WTC11 (cell line): Measurements from ENCODE around the gene SHC2. TPM values are rescaled to one million over a fixed set of nuclear protein-coding genes. Genes with fewer than 3 reads are reported as not detected.

Experiments
- ATAC-seq: fragments of 200-7000 bp; cut with Tn5 transposase; 2 replicates; pipeline ENCODE4 v1.10.0; 2021; ENCODE audit warnings: mild to moderate bottlenecking, moderate library complexity
- CTCF ChIA-PET: fragments of 300-600 bp; sonication (Branson Sonifier 250); formaldehyde crosslinking; loops from one replicate; lab custom pipeline; 2021; ENCODE audit warnings: antibody characterized with exemption; lab: Charles Lee
- POLR2A ChIA-PET: fragments of 350-600 bp; sonication (Branson Sonifier 250); formaldehyde crosslinking; loops from one replicate; lab custom pipeline; 2021; ENCODE audit warnings: antibody characterized with exemption; lab: Charles Lee
- DNase-seq: peaks from one replicate; pipeline ENCODE4 v3.0.0; 2021; ENCODE audit warnings: low spot score
- H3K27ac Mint-ChIP-seq: 2 replicates; pipeline ENCODE4 v1.8.0; 2021; ENCODE audit warnings: mixed read lengths
- H3K27me3 Mint-ChIP-seq: 2 replicates; pipeline ENCODE4 v1.8.0; 2021; ENCODE audit warnings: low read depth, mild to moderate bottlenecking, moderate library complexity, mixed read lengths
- H3K36me3 Mint-ChIP-seq: 2 replicates; pipeline ENCODE4 v1.8.0; 2021; ENCODE audit warnings: mixed read lengths
- H3K4me1 Mint-ChIP-seq: 2 replicates; pipeline ENCODE4 v1.8.0; 2022; ENCODE audit warnings: mixed read lengths
- H3K4me3 Mint-ChIP-seq: 2 replicates; pipeline ENCODE4 v1.8.0; 2021; ENCODE audit warnings: mild to moderate bottlenecking, moderate library complexity, mixed read lengths
- H3K9me3 Mint-ChIP-seq: 2 replicates; pipeline ENCODE4 v1.8.0; 2021; ENCODE audit warnings: mixed read lengths
- ELF4 ChIP-seq: sonication (generic); formaldehyde crosslinking; IDR thresholded peaks from 2 replicates; pipeline ENCODE4 v1.8.1; 2022; ENCODE audit warnings: low read depth, mild to moderate bottlenecking, moderate library complexity, missing genetic modification reagents
- GTF2I ChIP-seq: fragments of 250-450 bp; sonication (Bioruptor Pico); conservative IDR thresholded peaks from 2 replicates; pipeline ENCODE4 v1.4.0; 2021; ENCODE audit warnings: mild to moderate bottlenecking
- PRRX2 ChIP-seq: fragments of 250-450 bp; sonication (Bioruptor Pico); IDR thresholded peaks from 2 replicates; pipeline ENCODE4 v1.8.0; 2021; ENCODE audit warnings: mild to moderate bottlenecking
- TEAD4 ChIP-seq: sonication (generic); formaldehyde crosslinking; IDR thresholded peaks from 2 replicates; pipeline ENCODE4 v1.8.0; 2022; ENCODE audit warnings: mild to moderate bottlenecking, missing genetic modification reagents
- ZNF532 ChIP-seq: fragments of 250-450 bp; sonication (Bioruptor Pico); IDR thresholded peaks from 2 replicates; pipeline ENCODE4 v1.9.0; 2021; ENCODE audit warnings: mild to moderate bottlenecking, borderline replicate concordance
- total RNA-seq: library from RNA; stranded (reverse); gene quantifications from 3 replicates; pipeline ENCODE4 v1.2.3, GENCODE V29; 2021
- TF ChIP-seq, protein P1 (sequence below): sonication (generic); formaldehyde crosslinking; IDR thresholded peaks from 2 replicates; pipeline ENCODE4 v1.8.1; 2022; ENCODE audit warnings: missing genetic modification reagents, borderline replicate concordance
- TF ChIP-seq, protein P2 (sequence below): fragments of 200-600 bp; IDR thresholded peaks from 2 replicates; pipeline ENCODE4 v1.8.0; 2022; ENCODE audit warnings: antibody characterized with exemption
- TF ChIP-seq, protein P3 (sequence below): sonication (generic); formaldehyde crosslinking; IDR thresholded peaks from 2 replicates; pipeline ENCODE4 v1.8.1; 2022; ENCODE audit warnings: low read depth, mild to moderate bottlenecking, moderate library complexity, missing genetic modification reagents, borderline replicate concordance
- TF ChIP-seq, protein P4 (sequence below): sonication (generic); formaldehyde crosslinking; IDR thresholded peaks from 2 replicates; pipeline ENCODE4 v1.8.1; 2023; ENCODE audit warnings: mild to moderate bottlenecking, moderate library complexity, missing genetic modification reagents
- TF ChIP-seq, protein P5 (sequence below): sonication (generic); formaldehyde crosslinking; IDR thresholded peaks from 2 replicates; pipeline ENCODE4 v1.8.0; 2023; ENCODE audit warnings: missing genetic modification reagents, mild to moderate bottlenecking, borderline replicate concordance

SHC2 gene
- total RNA-seq, 1 experiment from 2014 or later = 8.4 TPM

- CTCF ChIA-PET = interaction anchor here (1.0 to 3.6 kb wide), 4 partner anchors 13 to 109 kb away, joined by 3 to 46 read pairs (median 22); no protein-coding TSS in a partner anchor
- no peak for ATAC-seq
- Mint-ChIP-seq H3K27me3 (peaks cover 23% of the 10 kb centered on the region), H3K4me1 (peaks cover 15% of the 10 kb centered on the region), H3K4me3 (no peak overlapping the region), H3K36me3 (no peaks in the 10 kb centered on the region), H3K9me3 (peaks cover 3% of the 10 kb centered on the region), H3K27ac (no peak overlapping the region)
- DNase-seq = no peak
- TF ChIP-seq ZNF532 (no peak), ELF4 (no peak), PRRX2 (no peak), TEAD4 (no peak), GTF2I (CRISPR knock-in tag) (no peak)
- TF ChIP-seq, protein P1, sequence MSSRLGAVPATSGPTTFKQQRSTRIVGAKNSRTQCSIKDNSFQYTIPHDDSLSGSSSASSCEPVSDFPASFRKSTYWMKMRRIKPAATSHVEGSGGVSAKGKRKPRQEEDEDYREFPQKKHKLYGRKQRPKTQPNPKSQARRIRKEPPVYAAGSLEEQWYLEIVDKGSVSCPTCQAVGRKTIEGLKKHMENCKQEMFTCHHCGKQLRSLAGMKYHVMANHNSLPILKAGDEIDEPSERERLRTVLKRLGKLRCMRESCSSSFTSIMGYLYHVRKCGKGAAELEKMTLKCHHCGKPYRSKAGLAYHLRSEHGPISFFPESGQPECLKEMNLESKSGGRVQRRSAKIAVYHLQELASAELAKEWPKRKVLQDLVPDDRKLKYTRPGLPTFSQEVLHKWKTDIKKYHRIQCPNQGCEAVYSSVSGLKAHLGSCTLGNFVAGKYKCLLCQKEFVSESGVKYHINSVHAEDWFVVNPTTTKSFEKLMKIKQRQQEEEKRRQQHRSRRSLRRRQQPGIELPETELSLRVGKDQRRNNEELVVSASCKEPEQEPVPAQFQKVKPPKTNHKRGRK = no peak
- TF ChIP-seq, protein P2, sequence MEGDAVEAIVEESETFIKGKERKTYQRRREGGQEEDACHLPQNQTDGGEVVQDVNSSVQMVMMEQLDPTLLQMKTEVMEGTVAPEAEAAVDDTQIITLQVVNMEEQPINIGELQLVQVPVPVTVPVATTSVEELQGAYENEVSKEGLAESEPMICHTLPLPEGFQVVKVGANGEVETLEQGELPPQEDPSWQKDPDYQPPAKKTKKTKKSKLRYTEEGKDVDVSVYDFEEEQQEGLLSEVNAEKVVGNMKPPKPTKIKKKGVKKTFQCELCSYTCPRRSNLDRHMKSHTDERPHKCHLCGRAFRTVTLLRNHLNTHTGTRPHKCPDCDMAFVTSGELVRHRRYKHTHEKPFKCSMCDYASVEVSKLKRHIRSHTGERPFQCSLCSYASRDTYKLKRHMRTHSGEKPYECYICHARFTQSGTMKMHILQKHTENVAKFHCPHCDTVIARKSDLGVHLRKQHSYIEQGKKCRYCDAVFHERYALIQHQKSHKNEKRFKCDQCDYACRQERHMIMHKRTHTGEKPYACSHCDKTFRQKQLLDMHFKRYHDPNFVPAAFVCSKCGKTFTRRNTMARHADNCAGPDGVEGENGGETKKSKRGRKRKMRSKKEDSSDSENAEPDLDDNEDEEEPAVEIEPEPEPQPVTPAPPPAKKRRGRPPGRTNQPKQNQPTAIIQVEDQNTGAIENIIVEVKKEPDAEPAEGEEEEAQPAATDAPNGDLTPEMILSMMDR = no peak
- TF ChIP-seq, protein P3, sequence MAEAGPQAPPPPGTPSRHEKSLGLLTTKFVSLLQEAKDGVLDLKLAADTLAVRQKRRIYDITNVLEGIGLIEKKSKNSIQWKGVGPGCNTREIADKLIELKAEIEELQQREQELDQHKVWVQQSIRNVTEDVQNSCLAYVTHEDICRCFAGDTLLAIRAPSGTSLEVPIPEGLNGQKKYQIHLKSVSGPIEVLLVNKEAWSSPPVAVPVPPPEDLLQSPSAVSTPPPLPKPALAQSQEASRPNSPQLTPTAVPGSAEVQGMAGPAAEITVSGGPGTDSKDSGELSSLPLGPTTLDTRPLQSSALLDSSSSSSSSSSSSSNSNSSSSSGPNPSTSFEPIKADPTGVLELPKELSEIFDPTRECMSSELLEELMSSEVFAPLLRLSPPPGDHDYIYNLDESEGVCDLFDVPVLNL (CRISPR knock-in tag) = no peak
- TF ChIP-seq, protein P4, sequence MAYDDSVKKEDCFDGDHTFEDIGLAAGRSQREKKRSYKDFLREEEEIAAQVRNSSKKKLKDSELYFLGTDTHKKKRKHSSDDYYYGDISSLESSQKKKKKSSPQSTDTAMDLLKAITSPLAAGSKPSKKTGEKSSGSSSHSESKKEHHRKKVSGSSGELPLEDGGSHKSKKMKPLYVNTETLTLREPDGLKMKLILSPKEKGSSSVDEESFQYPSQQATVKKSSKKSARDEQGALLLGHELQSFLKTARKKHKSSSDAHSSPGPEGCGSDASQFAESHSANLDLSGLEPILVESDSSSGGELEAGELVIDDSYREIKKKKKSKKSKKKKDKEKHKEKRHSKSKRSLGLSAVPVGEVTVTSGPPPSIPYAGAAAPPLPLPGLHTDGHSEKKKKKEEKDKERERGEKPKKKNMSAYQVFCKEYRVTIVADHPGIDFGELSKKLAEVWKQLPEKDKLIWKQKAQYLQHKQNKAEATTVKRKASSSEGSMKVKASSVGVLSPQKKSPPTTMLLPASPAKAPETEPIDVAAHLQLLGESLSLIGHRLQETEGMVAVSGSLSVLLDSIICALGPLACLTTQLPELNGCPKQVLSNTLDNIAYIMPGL (CRISPR knock-in tag) = no peak
- POLR2A ChIA-PET = no interaction called here
Measured at GRCh38 chr19:493391-494170, 32.7 kb upstream of the SHC2 start.

GRCh38 chr19:492091-492531 lies 31.3 kb upstream of the SHC2 start:
- Mint-ChIP-seq H3K9me3 (peaks cover 3% of the 10 kb centered on the region), H3K4me1 (peaks cover 18% of the 10 kb centered on the region), H3K36me3 (no peaks in the 10 kb centered on the region), H3K27me3 (peaks cover 16% of the 10 kb centered on the region), H3K27ac (no peak overlapping the region), H3K4me3 (no peak overlapping the region)
- TF ChIP-seq, protein P5, sequence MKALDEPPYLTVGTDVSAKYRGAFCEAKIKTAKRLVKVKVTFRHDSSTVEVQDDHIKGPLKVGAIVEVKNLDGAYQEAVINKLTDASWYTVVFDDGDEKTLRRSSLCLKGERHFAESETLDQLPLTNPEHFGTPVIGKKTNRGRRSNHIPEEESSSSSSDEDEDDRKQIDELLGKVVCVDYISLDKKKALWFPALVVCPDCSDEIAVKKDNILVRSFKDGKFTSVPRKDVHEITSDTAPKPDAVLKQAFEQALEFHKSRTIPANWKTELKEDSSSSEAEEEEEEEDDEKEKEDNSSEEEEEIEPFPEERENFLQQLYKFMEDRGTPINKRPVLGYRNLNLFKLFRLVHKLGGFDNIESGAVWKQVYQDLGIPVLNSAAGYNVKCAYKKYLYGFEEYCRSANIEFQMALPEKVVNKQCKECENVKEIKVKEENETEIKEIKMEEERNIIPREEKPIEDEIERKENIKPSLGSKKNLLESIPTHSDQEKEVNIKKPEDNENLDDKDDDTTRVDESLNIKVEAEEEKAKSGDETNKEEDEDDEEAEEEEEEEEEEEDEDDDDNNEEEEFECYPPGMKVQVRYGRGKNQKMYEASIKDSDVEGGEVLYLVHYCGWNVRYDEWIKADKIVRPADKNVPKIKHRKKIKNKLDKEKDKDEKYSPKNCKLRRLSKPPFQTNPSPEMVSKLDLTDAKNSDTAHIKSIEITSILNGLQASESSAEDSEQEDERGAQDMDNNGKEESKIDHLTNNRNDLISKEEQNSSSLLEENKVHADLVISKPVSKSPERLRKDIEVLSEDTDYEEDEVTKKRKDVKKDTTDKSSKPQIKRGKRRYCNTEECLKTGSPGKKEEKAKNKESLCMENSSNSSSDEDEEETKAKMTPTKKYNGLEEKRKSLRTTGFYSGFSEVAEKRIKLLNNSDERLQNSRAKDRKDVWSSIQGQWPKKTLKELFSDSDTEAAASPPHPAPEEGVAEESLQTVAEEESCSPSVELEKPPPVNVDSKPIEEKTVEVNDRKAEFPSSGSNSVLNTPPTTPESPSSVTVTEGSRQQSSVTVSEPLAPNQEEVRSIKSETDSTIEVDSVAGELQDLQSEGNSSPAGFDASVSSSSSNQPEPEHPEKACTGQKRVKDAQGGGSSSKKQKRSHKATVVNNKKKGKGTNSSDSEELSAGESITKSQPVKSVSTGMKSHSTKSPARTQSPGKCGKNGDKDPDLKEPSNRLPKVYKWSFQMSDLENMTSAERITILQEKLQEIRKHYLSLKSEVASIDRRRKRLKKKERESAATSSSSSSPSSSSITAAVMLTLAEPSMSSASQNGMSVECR (CRISPR knock-in tag) = no peak
- no peak for TF ChIP-seq ELF4
- TF ChIP-seq, protein P3 (CRISPR knock-in tag) = no peak
- POLR2A ChIA-PET = interaction anchor here (0.7 to 1.3 kb wide), 2 partner anchors 14 to 283 kb away, joined by 7 to 10 read pairs; no protein-coding TSS in a partner anchor
- peak; percentile 36 for DNase-seq
- CTCF ChIA-PET = interaction anchor here (1.5 to 2.3 kb wide), 2 partner anchors 14 to 19 kb away, joined by 7 to 10 read pairs; no protein-coding TSS in a partner anchor
- no peak for ATAC-seq
